VCaP (cell line): ENCODE results near the gene CTNNA3.

Experiments used
- H3K27ac ChIP-seq: fragments of 450-650 bp; 2 replicates; pipeline ENCODE4 v1.5.1; 2017
- CTCF ChIP-seq: fragments of 450-650 bp; conservative IDR thresholded peaks from 2 replicates; pipeline ENCODE4 v1.5.1; 2017; ENCODE audit warnings: mild to moderate bottlenecking, moderate library complexity

The CTNNA3 gene

GRCh38 chr10:66239062-66239461, 1456.9 kb downstream of the CTNNA3 start:
- no peak for TF ChIP-seq CTCF
- H3K27ac ChIP-seq = no peak overlapping the region

GRCh38 chr10:66238343-66238742, 1457.7 kb downstream of the CTNNA3 start:
- no peak overlapping the region for H3K27ac ChIP-seq
- no peak for TF ChIP-seq CTCF

GRCh38 chr10:66234872-66235271, 1461.1 kb downstream of the CTNNA3 start:
- TF ChIP-seq CTCF = no peak
- H3K27ac ChIP-seq = no peak overlapping the region

DNA sequence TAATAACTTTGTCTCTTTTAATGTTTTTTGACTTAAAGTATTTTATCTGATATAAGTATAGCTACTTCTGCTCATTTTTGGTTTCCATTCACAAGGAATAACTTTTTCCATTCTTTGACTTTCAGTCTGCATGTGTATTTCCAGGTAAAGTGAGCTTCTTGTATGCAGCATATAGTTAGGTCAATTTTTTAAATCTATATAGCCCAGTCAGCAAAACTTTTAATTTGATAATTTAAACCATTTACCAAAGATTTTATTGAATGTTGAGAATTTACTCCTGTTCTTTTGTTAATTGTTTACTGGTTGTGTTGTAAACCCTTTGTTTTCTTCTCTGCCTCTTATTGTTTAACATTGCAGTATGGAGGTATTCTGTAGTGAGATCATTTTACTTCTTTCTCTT, 1467.1 kb downstream of the CTNNA3 start:
- TF ChIP-seq CTCF = no peak

DNA sequence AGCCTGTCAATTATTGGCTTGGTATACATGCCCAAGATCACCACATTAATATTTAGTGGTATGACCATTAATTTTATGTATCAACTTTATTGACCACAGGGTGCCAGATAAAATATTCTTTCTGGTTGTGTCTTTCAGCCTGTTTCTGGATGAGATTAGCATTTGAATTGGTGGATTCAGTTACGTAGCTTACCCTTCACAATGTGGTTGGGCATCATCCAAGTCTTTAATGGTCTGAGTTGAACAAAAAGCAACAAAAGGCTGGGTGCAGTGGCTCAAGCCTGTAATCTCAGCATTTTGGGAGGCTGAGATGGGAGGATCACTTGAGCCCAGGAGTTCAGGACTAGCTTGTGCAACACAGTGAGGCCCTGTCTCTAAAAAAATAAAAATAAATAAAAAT, 1472.3 kb downstream of the CTNNA3 start:
- TF ChIP-seq CTCF = no peak
- no peak overlapping the region for H3K27ac ChIP-seq

More for the DNA sequence above, 1467.1 kb downstream of the CTNNA3 start:
- H3K27ac ChIP-seq = no peak overlapping the region

DNA sequence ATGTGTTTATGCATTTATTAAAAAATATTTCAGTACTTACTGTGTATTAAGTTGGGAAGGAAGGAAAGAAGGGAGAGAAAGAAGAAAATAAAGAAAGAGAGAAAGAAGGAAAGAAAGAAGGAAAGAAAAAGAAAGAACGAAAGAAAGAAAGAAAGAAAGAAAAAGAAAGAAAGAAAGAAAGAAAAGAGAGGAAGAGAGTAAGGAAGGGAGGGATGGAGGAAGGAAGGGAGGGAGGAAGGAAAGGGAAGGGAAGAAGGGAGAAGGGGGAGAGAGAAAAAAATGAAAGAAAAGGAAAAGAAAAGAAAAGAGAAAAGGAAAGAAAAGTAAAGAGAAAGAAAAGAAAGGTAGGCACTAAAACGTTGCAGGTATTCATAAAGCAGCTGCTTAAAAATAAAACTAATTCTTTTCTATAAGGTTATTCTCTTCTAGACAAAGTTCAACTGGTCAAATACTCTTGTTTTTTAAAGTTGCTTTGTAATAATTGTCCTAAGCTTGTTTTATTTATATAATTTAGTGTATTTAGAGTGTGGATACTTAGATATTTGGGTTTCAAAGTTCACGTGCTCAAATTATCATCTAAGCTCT, 1473.4 kb downstream of the CTNNA3 start:
- TF ChIP-seq CTCF = no peak
- no peak overlapping the region for H3K27ac ChIP-seq

GRCh38 chr10:66218981-66219587, 1476.9 kb downstream of the CTNNA3 start:
- no peak for TF ChIP-seq CTCF
- no peak overlapping the region for H3K27ac ChIP-seq
